HG03039 (cell line): ENCODE data around the gene PDAP1.
"Not testable (repeated sequence)": the region's sequence is repeated elsewhere in the genome, so short reads cannot be mapped to it uniquely, and the experiment has no call there.

ENCODE experiments used
- ATAC-seq: cut with Tn5 transposase; IDR thresholded peaks from one replicate; pipeline ENCODE4 v1.9.1; 2021; ENCODE audit warnings: mild to moderate bottlenecking, moderate library complexity; ENCODE audit not compliant: unreplicated experiment

The PDAP1 gene

DNA sequence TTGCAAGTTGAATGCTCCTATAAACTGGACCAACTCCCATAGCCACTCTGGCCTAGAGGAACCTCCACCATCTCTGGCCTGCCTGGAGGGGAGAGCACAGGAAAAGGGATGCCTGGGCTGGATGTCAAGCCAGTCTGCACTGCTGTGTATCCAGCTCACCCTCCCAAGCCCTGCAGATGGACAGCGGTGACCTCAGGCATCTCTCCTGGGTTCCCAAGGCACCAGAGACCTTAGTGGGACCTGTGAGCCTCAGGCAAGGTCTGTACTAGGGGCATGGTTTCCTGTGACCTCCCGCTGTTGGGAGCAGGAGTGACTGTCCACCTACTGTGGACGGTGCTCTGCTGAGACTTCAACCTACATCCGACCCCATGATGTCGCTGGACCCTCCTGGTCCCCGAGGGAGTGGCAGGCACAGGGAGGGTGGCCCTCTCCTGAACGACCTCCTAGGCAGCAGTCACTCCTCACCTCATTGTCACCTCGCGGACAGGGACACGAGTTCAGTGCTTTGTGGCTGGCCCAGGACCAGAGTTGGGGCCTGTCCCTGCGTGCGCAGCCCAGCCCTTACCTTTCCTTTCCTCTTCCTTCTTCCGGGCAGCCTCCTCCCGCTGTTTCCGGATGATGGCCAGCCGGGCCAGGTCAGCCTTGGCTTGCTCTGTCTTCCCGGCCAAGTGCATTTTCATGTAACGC is 11.0 kb downstream of the PDAP1 start:
- ATAC-seq = no peak

DNA sequence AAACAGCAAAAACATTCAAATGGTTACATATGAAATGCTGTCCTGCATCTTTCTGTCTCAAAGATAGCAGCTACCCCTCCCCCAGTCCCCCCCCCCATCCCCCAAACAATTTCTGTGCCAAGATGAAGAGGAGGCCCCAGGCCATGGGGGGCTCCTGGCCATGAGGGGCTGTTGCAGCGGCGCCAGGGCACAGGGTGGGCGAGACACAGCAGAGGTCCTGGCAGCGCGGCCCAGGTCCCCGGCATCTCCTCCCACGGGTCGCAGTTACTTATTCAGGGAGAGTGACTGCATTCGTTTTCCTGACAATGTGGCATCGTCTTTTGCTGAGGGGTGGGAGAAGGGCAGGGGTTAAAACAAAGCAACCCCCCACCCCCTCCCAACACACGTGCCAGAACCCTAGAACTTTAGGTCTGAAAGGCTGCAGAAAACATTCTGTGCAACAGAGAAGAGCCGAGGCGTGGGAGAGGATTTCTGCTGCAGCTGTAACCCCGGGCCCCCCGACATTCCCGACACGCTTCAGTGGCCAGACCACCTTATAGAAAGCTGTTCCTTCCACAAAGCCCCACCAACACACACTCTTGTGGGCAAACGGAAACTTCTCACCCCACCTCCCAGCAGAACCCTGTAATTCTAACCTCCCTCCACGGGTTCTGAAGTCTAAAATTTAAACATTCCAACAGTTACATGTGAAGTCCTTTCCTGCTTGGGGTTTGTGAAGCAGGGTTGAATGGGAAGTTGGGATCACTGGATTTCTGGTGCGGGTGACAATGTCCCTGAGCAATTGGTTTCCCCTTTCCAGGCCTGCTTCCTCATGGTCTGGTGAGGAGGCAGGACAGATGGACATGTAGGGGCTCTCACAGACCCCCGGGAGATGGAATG is 11.7 kb downstream of the PDAP1 start:
- ATAC-seq = no peak

DNA sequence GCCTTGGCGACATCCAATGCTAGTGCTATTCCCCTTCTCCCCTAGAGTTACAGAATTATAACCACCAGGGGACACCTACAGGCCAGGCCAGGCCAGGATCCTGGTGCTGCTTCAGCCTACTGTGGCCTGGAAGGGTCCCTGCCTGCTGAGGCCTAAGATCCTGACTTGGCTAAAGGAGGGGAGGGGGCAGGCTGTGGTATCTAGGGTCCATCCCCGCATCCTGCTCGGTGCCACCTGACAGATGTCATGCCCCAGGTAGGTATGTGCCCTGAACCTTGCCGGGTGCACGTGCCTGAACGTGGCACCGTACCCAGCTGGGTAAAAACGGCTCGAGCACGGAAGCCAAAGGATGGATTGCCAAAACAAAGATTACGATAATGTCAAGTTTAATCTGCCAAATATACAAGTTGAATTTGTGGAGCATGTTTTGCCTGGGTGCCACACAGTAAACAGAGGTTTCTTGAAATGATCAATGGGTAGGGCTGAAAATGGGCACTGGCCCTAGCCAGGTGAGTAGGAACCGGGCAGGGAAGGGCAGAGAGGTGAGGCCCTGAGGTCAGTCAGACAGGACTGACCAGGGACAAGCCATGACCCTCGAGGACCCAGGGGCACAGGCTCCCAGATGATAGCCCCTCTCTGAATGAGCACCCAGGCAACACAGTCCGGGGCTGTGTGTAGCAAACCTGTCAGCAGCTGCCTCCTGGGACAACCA is 12.6 kb downstream of the PDAP1 start:
- no peak for ATAC-seq

DNA sequence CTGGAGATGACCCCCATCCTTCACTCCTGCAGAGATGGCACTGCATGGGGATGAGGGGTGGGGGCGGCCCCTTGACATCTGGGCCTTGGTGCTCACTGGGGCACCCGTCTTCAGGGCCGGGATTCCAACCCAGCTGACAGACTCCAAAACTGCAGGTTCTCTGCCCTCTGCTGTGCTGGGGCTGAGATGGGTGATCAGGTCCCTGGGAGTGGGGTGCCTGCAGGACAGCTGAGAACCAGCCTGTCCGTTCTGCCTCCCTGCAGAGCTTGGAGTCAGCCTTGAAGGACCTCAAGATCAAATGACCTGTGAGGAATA is 14.3 kb downstream of the PDAP1 start:
- no peak for ATAC-seq

DNA sequence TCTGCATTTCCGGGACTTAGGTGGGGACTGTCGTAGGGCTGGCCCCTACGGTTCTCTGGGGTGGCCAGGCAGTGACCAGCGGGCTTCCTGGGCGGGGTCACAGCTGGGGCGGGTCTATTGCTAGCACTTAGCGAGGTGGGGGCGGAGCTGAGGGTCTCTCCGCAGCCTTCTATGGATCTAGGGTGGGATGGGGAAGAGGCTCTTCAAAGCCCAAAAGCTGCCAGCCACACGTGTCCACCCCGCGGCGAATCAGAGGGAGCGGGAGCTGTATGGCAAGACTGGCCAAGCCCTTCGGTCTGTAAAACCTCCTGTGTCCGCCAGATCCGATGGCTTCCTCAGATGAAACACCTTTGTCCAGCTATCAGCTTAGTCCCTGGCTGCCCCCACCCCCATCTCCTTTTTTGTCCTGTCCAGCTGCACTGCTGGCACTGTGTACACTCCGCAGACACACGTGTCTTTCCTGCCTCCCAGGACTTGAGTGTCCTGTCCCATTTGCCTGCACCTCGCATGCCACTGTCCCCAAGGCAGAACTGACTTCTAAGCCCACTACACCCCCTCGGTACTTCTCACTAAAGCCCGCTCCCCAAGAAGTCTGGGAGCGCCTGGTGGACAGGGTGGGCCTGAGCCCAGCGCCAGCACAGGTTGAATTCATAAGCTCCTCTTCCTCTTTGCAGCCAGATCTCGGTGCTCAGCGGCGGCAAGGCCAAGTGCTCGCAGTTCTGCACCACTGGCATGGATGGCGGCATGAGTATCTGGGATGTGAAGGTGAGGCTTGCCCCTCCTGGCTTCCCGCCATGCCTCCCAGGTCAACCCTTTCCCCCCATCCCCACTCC is 14.8 kb downstream of the PDAP1 start:
- no peak for ATAC-seq

DNA sequence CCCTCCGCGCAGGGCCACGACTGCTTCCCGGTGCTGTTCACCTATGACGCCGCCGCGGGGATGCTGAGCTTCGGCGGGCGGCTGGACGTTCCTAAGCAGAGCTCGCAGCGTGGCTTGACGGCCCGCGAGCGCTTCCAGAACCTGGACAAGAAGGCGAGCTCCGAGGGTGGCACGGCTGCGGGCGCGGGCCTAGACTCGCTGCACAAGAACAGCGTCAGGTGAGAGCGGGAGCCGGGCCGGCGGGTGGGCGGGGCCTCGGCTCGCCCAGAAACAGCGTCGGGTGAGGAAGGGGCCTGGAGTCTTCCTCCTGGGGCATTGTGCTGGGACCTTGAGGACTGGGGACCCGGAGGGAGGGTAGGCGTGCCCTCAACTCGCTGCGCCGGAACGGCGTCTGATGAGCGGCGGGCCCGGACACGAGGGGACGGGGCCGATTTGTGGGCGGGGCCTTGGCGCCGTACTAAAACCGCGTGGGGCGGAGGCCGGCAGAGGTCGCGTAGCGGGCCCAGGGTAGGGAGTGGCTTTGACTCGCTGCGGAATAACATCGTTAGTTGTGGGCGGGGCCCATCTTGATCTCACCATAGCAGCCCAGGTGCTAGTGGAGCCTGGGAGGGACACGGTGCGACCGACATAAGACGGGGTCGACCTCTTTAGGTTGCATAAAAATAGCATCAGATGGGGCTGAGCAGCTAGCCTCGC is 15.6 kb downstream of the PDAP1 start:
- peak; percentile 51 for ATAC-seq

DNA sequence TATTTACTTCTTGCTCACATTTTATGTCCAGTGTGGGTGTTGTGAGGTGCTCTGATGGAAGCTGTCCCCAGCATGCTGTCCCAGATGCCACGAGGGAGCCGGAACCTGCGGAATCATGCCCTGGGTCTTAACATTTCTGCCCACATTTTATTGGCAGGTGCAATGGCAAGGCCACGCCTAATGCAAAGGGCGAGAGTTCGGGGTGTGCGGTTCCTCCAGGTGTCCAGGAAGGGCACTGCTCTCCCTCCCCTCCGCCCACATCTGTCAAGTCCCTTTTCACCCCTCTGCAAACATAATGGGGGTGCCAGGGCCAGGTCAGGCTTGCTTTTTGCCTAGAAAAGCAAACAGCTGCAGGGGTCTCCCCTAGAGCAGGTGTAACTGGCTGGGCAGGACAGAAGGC is 16.4 kb downstream of the PDAP1 start:
- no peak for ATAC-seq

DNA sequence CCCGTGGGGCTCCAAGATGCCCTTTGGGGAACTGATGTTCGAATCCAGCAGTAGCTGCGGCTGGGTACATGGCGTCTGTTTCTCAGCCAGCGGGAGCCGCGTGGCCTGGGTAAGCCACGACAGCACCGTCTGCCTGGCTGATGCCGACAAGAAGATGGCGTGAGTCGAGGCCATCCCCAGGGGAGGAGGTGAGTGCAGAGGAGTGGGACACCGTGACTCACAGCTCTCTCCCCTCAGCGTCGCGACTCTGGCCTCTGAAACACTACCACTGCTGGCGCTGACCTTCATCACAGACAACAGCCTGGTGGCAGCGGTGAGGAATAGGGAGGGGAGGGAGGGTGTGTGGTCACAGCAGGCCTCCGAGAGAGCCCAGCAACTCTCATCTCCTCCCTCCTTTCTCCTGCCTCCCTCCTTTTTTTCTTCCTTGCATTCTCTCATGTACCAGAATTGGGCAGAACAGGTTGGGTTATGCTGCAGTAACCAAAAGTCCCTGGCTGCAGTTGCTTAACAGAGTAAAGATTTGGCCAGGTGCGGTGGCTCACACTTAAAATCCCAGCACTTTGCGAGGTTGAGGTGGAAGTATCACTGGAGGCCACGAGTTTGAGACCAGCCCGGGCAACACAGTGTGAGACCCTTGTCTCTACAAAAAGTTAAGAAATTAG is 17.3 kb downstream of the PDAP1 start:
- no peak for ATAC-seq

DNA sequence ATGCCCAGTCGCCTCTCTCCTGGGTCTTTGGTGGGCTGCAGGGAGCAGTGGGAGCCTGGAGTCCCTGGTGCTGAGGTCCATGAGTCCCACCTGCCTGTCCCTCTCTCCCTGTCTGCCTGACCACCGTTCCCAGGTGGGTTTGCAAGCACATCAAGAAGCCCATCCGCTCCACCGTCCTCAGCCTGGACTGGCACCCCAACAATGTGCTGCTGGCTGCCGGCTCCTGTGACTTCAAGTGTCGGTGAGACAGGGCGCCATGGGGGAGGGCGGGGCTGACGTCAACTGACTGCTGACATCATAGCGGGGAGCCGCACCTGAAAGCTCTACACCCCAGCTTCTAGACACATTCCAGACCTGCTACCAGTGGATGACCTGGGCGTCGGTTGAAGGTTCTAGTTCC is 18.6 kb downstream of the PDAP1 start:
- ATAC-seq = no peak

DNA sequence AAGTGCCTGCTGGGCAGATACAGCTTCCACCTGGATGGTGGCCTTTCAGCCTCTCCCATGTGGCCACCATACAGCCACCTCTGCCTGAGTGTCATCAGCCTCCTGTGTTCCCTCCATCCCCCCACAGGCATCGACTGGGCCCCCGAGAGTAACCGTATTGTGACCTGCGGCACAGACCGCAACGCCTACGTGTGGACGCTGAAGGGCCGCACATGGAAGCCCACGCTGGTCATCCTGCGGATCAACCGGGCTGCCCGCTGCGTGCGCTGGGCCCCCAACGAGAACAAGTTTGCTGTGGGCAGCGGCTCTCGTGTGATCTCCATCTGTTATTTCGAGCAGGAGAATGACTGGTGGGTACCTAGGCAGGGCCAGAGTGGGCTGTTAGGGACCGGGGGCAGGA is 20.5 kb downstream of the PDAP1 start:
- ATAC-seq = no peak

DNA sequence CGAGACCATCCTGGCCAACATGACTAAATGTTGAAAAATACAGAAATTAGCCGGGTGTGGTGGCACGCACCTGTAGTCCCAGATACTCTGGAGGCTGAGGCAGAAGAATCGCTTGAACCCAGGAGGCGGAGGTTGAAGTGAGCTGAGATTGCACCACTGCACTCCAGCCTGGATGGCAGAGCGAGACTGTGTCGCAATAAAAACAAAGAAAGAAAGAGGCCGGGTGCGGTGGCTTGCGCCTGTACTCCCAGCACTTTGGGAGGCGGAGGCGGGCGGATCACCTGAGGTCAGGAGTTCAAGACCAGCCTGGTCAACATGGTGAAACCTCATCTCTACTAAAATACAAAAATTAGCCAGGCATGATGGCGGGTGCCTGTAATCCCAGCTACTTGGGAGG is 21.2 kb downstream of the PDAP1 start:
- ATAC-seq = not testable (repeated sequence)

DNA sequence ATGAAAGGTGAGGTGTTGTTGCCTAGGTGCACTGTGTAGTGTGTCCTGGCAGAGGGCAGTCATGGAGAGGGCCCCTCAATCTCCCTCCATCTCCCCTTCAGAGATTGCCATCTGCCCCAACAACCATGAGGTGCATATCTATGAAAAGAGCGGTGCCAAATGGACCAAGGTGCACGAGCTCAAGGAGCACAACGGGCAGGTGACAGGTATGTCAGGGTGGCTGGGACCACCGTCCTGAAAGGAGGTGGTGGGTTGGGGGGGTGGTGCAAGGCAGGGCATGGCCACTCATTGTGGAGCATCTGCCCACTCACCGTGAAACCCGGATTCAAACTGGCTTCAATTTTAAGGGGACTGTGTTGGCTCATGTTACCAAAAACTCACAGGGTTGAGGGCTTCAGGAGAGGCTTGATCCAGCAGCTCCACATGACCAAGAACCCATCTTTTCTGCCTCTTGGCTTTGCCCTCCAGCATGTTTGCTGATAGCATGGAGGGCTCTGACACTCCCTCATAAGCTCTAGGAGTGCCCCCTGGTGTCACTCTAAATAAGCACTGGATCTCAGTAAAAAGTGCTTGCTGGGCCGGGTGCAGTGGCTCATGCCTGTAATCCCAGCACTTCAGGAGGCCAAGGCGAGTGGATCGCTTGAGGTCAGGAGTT is 21.7 kb downstream of the PDAP1 start:
- no peak for ATAC-seq

DNA sequence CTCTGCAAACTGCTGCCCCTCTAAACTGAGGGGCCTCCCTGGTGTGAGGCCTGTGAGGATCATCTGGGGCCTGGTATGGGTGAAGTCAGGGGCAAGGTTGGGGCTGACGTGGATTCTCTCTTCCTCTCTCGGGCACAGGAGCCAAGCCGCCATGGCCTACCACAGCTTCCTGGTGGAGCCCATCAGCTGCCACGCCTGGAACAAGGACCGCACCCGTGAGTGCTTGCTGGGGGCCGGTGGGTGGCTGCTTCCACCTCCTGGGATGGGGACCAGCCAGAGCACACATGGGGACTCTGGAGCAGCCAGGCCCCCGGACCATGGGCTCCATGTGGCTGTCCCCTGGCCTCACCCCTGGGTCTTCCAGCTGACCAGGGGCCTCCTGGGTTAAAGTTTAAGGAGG is 22.8 kb downstream of the PDAP1 start:
- ATAC-seq = no peak

DNA sequence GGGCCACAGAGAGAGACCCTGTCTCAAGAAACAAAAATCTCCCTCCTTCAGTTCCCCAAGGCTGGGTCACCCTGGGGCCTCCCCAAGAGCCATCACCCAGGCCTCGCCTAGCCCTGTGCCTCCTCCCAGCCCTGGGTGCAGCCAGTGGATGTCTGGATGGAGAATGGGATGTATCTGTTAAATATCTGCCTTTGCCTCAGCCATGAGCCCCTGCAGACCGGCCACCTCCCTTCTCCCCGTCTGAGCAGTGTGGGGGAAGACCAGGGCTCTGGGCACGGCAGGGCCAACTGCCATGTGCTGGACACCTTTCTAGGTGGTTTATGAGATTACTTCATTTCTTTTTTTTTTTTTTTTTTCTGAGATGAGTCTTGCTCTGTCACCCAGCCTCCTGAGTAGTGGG is 23.9 kb downstream of the PDAP1 start:
- no peak for ATAC-seq

DNA sequence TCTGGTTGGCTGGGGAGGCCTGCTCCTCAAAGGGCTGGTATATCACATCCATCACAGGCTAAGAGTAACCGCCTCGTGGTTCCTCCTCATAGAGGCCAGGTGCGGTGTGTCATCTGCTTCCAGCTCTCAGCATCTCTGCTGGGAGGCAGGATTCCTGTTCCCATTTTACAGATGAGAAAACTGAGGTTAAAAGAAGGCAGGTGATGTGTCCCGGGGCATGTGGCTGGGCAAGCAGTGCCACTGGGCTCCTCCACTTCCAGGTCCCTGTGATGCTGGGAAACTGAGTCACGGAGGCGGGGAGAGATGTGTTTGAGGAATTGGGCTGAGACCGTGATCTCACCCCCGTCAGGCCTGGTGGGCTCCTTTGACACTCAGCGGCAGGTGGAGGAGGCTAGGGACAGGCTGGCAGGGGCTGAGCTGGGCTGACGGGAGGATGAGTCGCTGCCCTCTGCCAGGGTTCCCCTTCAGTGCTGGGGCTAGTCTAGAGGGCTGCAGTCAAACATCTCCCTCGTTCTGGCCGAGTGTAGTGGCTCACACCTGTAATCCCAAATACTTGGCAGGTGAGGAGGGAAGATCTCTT is 24.5 kb downstream of the PDAP1 start:
- no peak for ATAC-seq

DNA sequence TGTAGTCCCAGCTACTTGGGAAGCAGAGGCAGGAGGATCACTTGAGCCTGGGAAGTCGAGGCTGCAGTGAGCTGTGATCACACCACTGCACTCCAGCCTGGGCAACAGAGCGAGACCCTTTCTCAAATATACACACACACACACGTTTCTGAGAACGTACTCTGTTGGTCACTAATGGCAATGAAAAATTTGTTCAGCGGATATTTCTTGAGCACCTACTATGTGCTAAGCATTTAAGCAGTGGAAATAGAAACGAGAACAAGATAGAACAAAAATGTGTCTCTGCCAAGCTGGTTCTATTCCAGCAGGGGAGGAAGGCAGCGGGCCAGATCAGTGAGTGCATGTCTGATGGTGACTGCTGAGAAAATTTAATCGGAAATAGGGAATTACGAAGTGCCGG is 25.2 kb downstream of the PDAP1 start:
- ATAC-seq = no peak

DNA sequence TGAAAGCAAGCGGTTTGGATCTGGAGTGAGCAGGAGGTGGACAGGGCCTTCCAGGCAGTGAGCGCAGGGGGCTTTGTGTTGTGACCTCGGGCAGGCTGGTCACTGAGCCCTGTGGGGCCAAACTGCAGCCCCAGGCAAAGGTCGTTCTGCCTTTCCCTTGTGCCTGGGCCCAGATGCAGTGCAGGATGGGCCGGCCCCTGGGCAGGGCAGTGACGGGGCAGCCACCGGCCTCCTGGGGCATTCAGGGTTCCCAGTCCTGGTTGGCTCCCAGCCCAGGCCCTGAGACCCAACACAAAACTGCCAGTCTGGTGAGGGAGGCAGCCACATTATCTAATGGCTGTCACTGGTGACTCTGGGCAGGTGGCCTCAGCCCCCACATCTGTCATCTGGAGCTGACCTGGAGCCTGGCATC is 26.7 kb downstream of the PDAP1 start:
- no peak for ATAC-seq

DNA sequence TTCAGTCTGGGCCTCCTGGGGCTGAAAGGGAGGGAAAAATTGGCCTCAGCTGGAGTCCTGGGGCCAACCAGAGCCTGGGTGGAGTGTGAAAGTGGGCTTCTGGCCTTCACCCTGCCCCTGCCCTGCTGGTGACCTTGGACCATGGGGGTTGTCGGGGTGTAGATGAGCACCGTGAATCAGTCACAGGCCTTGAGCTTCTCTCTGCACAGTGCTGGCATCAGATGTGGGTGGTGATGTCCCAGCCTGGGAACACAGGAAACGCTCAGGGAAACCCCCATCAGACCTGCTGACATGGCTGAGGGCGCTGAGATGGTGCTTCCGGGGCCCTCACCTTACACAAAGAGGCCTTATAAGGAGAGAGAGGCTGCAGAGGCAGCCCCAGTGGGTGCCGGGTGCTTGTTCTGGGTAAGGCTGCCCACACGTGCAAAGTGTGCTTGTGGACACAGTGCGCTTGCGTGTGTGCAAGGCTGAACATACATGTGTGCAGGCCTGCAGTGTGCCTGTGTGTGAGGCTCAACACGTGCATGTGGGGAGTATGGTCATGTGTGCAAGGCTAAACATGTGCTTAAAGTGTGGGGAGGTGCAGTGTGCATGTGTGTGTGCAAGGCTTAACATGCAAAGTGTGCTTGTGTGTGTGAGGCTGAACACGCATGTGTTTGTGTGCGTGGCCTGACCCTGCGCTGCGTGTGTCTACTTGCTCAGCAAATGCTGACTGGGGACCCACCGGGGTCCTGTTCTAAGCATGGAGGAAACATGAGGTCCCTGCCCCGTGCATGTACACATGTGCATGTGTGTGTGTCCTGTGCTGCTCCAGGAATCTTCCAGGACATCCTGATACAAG is 27.4 kb downstream of the PDAP1 start:
- ATAC-seq = peak; percentile 61
